AG04449 (cell line): ENCODE data around the gene NXPE2.

ENCODE experiments used
- CTCF ChIA-PET: fragments of 350-600 bp; formaldehyde crosslinking; extraction: SDS; loops from one replicate; lab custom pipeline; 2021; ENCODE audit warnings: antibody characterized with exemption; lab: Yijun Ruan, JAX
- POLR2A ChIA-PET: fragments of 400-600, 350-600 bp; formaldehyde crosslinking; extraction: SDS; loops from one replicate; lab custom pipeline; 2020; ENCODE audit warnings: antibody characterized with exemption, inconsistent platforms; lab: Yijun Ruan, JAX
- DNase-seq: peaks from one replicate; pipeline ENCODE4 v3.0.0-alpha.2; 2010; ENCODE audit warnings: low read depth, low spot score
- H3K4me3 ChIP-seq: 2 replicates; pipeline ENCODE4 v1.5.1; 2011; ENCODE audit warnings: low read depth, mild to moderate bottlenecking, control low read depth, low read length
- CTCF ChIP-seq: IDR thresholded peaks from one replicate; pipeline ENCODE4 v1.5.1; 2011; ENCODE audit warnings: mild to moderate bottlenecking, moderate library complexity, low read length, control low read depth, inconsistent platforms; ENCODE audit not compliant: insufficient read depth; ENCODE audit errors: missing control alignments

Gene NXPE2

GRCh38 chr11:114725623-114726022 lies 47.3 kb downstream of the NXPE2 start:
- POLR2A ChIA-PET: no interaction called here

GRCh38 chr11:114736806-114737205 lies 58.5 kb downstream of the NXPE2 start:
- DNase-seq: no peak
- no peak overlapping the region for H3K4me3 ChIP-seq
- TF ChIP-seq CTCF: no peak
- POLR2A ChIA-PET: no interaction called here
- CTCF ChIA-PET: no interaction called here

More at GRCh38 chr11:114725623-114726022, 47.3 kb downstream of the NXPE2 start:
- CTCF ChIA-PET: interaction anchor here (1.1 to 1.2 kb wide), 2 partner anchors 16 to 385 kb away, joined by 3 read pairs; no protein-coding TSS in a partner anchor
- TF ChIP-seq CTCF: no peak
- no peak overlapping the region for H3K4me3 ChIP-seq
- no peak for DNase-seq

- no peak for DNase-seq
- CTCF ChIA-PET: interaction anchor here (0.7 to 1.3 kb wide), 3 partner anchors 14 to 24 kb away, joined by 3 to 4 read pairs (median 3); no protein-coding TSS in a partner anchor
- H3K4me3 ChIP-seq: no peak overlapping the region
- POLR2A ChIA-PET: no interaction called here
- peak; percentile 82 for TF ChIP-seq CTCF
Observed at GRCh38 chr11:114738954-114739353, 60.6 kb downstream of the NXPE2 start.

- ChIA-PET CTCF (interaction anchor here (1.0 kb wide), 1 partner anchor 29 kb away, joined by 5 read pairs; no protein-coding TSS in a partner anchor), POLR2A (no interaction called here)
- H3K4me3 ChIP-seq: no peak overlapping the region
- TF ChIP-seq CTCF: no peak
- DNase-seq: no peak
Observed at GRCh38 chr11:114745150-114745671, 66.9 kb downstream of the NXPE2 start.

- no peak overlapping the region for H3K4me3 ChIP-seq
- ChIA-PET POLR2A (no interaction called here), CTCF (interaction anchor here (1.0 kb wide), 1 partner anchor 28 kb away, joined by 5 read pairs; no protein-coding TSS in a partner anchor)
- no peak for TF ChIP-seq CTCF
- no peak for DNase-seq
Observed at GRCh38 chr11:114746013-114746412, 67.7 kb downstream of the NXPE2 start.
